ENCODE measurements around the gene NHERF2.

GRCh38 chr16:2083409-2083808, 56.7 kb downstream of the NHERF2 start:
- TF ChIP-seq CTCF (IDR thresholded peaks at IDR 0.05; ENCODE audit: insufficient read depth, low read length, poor library complexity, severe bottlenecking) (no peak), EZH2phosphoT487 (conservative IDR thresholded peaks at IDR 0.05; ENCODE audit: low read length) (no peak)
